ENCODE data around the gene CCDC85C. TPM values are rescaled to one million over a fixed set of nuclear protein-coding genes. Genes with fewer than 3 reads are reported as not detected.

The CCDC85C gene
- total and polyA plus RNA-seq, 10 of the 15 experiments (the other 5 are each of a cell fraction or from before 2014, with no cell fraction given): 0.03 to 3.6 (median 1.1) TPM

DNA sequence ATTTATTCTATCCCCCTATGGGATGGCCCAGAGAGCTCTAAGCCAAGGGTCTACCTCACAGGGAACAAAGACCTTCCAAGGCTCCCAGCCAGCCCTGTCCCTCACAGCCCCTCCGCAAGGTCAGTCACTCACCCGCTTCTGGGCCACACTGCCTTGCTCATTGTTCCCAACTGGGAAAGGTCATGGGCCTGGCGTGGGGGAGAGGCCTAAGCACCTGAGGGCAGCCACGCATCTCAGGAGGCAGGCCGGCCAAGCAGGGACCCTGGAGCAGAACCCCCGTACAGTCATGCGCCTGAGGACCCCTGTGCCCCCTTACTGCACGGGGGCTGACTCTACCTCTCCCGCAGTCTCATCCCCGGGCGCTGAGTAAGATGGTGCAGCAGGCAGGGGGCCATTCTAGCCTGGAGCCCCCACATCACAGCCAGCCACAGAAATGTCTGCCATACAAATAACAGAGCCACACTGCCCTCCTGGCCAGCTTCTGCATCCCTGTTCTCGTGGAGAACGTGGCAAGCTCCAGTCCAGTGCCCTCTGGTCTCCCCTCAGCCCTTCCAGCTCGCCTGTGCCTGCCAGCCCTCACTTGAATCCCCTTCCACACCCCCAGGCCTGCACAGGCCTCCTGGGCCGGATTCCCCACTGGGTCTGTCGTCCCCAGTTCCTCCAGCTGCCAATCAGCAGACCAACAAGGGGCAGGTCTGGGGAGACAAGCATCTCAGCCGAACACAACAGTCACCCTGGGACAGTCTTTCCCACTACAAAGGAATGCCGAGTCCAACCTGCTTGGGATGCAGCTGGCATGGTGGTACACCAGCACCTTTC lies 16.3 kb downstream of the CCDC85C start (continued):
- TF ChIP-seq, protein P1, sequence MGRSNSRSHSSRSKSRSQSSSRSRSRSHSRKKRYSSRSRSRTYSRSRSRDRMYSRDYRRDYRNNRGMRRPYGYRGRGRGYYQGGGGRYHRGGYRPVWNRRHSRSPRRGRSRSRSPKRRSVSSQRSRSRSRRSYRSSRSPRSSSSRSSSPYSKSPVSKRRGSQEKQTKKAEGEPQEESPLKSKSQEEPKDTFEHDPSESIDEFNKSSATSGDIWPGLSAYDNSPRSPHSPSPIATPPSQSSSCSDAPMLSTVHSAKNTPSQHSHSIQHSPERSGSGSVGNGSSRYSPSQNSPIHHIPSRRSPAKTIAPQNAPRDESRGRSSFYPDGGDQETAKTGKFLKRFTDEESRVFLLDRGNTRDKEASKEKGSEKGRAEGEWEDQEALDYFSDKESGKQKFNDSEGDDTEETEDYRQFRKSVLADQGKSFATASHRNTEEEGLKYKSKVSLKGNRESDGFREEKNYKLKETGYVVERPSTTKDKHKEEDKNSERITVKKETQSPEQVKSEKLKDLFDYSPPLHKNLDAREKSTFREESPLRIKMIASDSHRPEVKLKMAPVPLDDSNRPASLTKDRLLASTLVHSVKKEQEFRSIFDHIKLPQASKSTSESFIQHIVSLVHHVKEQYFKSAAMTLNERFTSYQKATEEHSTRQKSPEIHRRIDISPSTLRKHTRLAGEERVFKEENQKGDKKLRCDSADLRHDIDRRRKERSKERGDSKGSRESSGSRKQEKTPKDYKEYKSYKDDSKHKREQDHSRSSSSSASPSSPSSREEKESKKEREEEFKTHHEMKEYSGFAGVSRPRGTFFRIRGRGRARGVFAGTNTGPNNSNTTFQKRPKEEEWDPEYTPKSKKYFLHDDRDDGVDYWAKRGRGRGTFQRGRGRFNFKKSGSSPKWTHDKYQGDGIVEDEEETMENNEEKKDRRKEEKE (IDR thresholded peaks at IDR 0.05): no peak
- TF ChIP-seq MYC (IDR thresholded peaks at IDR 0.05; ENCODE audit: insufficient read depth, insufficient read length, insufficient replicate concordance, low read length, severe bottlenecking): no peak
- no peak for TF ChIP-seq SUPT20H (IDR thresholded peaks at IDR 0.05; ENCODE audit: borderline replicate concordance, control insufficient read depth, low read depth, low read length)
- TF ChIP-seq, protein P2, sequence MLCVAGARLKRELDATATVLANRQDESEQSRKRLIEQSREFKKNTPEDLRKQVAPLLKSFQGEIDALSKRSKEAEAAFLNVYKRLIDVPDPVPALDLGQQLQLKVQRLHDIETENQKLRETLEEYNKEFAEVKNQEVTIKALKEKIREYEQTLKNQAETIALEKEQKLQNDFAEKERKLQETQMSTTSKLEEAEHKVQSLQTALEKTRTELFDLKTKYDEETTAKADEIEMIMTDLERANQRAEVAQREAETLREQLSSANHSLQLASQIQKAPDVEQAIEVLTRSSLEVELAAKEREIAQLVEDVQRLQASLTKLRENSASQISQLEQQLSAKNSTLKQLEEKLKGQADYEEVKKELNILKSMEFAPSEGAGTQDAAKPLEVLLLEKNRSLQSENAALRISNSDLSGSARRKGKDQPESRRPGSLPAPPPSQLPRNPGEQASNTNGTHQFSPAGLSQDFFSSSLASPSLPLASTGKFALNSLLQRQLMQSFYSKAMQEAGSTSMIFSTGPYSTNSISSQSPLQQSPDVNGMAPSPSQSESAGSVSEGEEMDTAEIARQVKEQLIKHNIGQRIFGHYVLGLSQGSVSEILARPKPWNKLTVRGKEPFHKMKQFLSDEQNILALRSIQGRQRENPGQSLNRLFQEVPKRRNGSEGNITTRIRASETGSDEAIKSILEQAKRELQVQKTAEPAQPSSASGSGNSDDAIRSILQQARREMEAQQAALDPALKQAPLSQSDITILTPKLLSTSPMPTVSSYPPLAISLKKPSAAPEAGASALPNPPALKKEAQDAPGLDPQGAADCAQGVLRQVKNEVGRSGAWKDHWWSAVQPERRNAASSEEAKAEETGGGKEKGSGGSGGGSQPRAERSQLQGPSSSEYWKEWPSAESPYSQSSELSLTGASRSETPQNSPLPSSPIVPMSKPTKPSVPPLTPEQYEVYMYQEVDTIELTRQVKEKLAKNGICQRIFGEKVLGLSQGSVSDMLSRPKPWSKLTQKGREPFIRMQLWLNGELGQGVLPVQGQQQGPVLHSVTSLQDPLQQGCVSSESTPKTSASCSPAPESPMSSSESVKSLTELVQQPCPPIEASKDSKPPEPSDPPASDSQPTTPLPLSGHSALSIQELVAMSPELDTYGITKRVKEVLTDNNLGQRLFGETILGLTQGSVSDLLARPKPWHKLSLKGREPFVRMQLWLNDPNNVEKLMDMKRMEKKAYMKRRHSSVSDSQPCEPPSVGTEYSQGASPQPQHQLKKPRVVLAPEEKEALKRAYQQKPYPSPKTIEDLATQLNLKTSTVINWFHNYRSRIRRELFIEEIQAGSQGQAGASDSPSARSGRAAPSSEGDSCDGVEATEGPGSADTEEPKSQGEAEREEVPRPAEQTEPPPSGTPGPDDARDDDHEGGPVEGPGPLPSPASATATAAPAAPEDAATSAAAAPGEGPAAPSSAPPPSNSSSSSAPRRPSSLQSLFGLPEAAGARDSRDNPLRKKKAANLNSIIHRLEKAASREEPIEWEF (IDR thresholded peaks at IDR 0.05; ENCODE audit: insufficient replicate concordance, low read depth, low read length): no peak
- no peak for TF ChIP-seq WRNIP1 (IDR thresholded peaks at IDR 0.05; ENCODE audit: borderline replicate concordance, low read depth, low read length)
- TF ChIP-seq MEF2B (IDR thresholded peaks at IDR 0.05; ENCODE audit: partially characterized antibody, poor library complexity, severe bottlenecking): no peak

All from GM12878 (cell line).